ENCODE measurements around the gene INPP4A. TPM values are rescaled to one million over a fixed set of nuclear protein-coding genes. Genes with fewer than 3 reads are reported as not detected.

Gene INPP4A
- total and polyA plus RNA-seq, 2 of the 13 experiments (the other 11 are each of a cell fraction or from before 2014, with no cell fraction given), result 10.1 to 10.9 TPM

GRCh38 chr2:98608962-98609604 lies 164.4 kb downstream of the INPP4A start (continued):
- TF ChIP-seq PRDM15 (CRISPR knock-in tag; IDR thresholded peaks at IDR 0.05) (peak; percentile 92), TARDBP (CRISPR knock-in tag; IDR thresholded peaks at IDR 0.05) (0 out of 2 replicates have a peak, but pooled peaks have one; percentile 60), CREB3 (CRISPR knock-in tag; IDR thresholded peaks at IDR 0.05) (peak; percentile 8; the same call in 1 of the 2 replicates), MTF2 (CRISPR knock-in tag; IDR thresholded peaks at IDR 0.05; ENCODE audit: borderline replicate concordance) (no peak), ZBTB10 (CRISPR knock-in tag; IDR thresholded peaks at IDR 0.05; ENCODE audit: borderline replicate concordance) (0 out of 2 replicates have a peak, but pooled peaks have one; percentile 54), ZNF780A (CRISPR knock-in tag; IDR thresholded peaks at IDR 0.05) (no peak), THYN1 (CRISPR knock-in tag; IDR thresholded peaks at IDR 0.05; ENCODE audit: borderline replicate concordance, low read depth) (peak; percentile 93; the same call in 1 of the 2 replicates), ZNF317 (CRISPR knock-in tag; IDR thresholded peaks at IDR 0.05) (peak; percentile 1; the same call in 1 of the 2 replicates), ZFP90 (CRISPR knock-in tag; IDR thresholded peaks at IDR 0.05; ENCODE audit: borderline replicate concordance) (0 out of 2 replicates have a peak, but pooled peaks have one; percentile 9), ARID2 (CRISPR knock-in tag; IDR thresholded peaks at IDR 0.05; ENCODE audit: borderline replicate concordance) (peak; percentile 50; the same call in 1 of the 2 replicates), SP5 (CRISPR knock-in tag; IDR thresholded peaks at IDR 0.05; ENCODE audit: borderline replicate concordance, low read depth) (no peak)
